GM12891 (cell line): ENCODE results near the gene BRMS1.

ENCODE experiments used
- PAX5 ChIP-seq: IDR thresholded peaks from 2 replicates; pipeline ENCODE4 v1.6.1; 2011; ENCODE audit warnings: low read length, moderate library complexity, mild to moderate bottlenecking; ENCODE audit not compliant: insufficient read depth, severe bottlenecking
- POLR2A ChIP-seq: IDR thresholded peaks from 2 replicates; pipeline ENCODE4 v1.6.1; 2011; ENCODE audit warnings: low read depth, low read length, control low read depth
- POLR2AphosphoS5 ChIP-seq: IDR thresholded peaks from 2 replicates; pipeline ENCODE4 v1.6.1; 2011; ENCODE audit warnings: low read depth, low read length, control low read depth
- POU2F2 ChIP-seq: IDR thresholded peaks from 2 replicates; pipeline ENCODE4 v1.6.1; 2011; ENCODE audit warnings: low read depth, mild to moderate bottlenecking, control low read depth, low read length, moderate library complexity
- SPI1 ChIP-seq: IDR thresholded peaks from 2 replicates; pipeline ENCODE4 v1.6.1; 2011; ENCODE audit warnings: low read depth, low read length, control low read depth
- TAF1 ChIP-seq: IDR thresholded peaks from 2 replicates; pipeline ENCODE4 v1.6.1; 2011; ENCODE audit warnings: low read depth, low read length, control low read depth

GRCh38 chr11:66371627-66372415 is 26.9 kb upstream of the BRMS1 start, which contains the start of gene SLC29A2:
- TF ChIP-seq POLR2AphosphoS5: no peak
- TF ChIP-seq POLR2A: no peak; the same call in 1 of the 2 replicates
- TF ChIP-seq PAX5: no peak
- no peak for TF ChIP-seq POU2F2
- TF ChIP-seq SPI1: no peak
- no peak for TF ChIP-seq TAF1
